GM21619 (cell line): Measurements from ENCODE around the gene CDX1.
"Not testable (repeated sequence)": the region's sequence is repeated elsewhere in the genome, so short reads cannot be mapped to it uniquely, and the experiment has no call there.

Source experiments
- ATAC-seq: cut with Tn5 transposase; IDR thresholded peaks from one replicate; pipeline ENCODE4 v1.9.1; 2021; ENCODE audit not compliant: unreplicated experiment

CDX1 gene

DNA sequence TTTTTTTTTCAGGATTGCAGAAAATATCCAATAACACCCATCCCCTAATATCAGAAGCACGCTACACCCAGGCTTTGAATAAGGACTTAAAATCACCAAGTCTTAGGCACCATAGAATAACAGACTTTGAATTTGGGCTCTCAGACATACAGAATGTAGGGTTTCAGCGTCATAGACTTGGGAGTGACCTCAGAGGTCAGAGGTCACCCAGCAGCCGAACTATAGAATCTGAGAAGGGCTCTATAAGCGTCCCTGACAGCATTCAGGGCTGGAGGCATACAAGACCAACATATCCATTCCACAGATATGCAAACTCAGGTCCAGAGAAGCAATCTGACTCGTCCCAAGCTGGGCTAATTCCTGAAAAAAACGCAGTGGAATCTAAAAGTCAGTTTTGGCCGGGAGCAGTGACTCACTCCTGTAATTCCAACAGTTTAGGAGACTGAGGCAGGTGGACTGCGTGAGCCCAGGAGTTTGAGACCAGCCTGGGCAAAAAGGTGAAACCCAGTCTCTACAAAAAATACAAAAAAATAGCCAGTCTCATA, 58.0 kb downstream of the CDX1 start:
- ATAC-seq: no peak

- no peak for ATAC-seq
These were observed 60.5 kb downstream of the CDX1 start for GRCh38 chr5:150227036-150227435.

- no peak for ATAC-seq
These were observed 61.2 kb downstream of the CDX1 start for GRCh38 chr5:150227606-150228273.

DNA sequence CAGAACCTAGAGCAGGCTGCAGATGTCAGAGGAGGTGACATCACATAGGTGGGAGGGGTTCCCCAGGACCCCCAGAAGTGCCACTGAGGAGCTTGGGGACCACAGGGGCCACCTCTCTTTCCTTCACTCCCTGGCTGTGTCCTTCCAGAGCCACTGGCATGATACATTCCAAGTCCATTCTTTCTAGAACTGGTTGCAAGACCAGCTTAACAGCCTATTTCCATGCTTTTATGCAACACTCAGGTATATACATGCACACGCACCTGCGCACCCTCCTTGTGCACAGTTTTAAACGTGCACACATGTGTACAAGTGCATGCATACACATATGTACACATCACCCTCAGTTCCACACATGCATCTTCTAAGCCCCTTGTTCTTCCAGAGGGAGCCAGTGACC, 63.0 kb downstream of the CDX1 start:
- no peak for ATAC-seq

GRCh38 chr5:150230842-150231241, 64.3 kb downstream of the CDX1 start:
- ATAC-seq: no peak

DNA sequence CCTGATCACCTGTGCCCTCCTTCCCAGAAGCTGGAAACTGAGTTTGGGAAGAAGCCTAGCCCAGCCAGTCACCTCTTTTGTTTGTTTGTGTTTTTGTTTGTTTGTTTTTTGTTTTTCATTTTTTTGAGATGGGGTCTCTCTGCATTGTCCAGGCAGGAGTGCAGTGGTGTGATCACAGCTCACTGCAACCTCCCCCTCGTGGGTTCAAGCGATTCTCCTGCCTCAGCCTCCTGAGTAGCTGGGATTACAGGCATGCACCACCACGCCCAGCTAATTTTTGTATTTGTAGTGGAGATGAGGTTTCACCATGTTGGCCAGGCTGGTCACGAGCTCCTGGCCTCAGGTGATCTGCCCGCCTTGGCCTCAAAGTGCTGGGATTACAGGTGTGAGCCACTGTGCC, 67.1 kb downstream of the CDX1 start:
- not testable (repeated sequence) for ATAC-seq
